Stomach (tissue), 9 donors: ENCODE results near the gene PSMD3. TPM values are rescaled to one million over a fixed set of nuclear protein-coding genes. Genes with fewer than 3 reads are reported as not detected.

Source experiments
- DNase-seq, 2 donors: peaks; one replicate each; pipeline versions ENCODE4 v3.0.0 to v3.0.0-alpha.2; 2013 to 2019
- H3K27ac ChIP-seq, 5 donors: fragments of 200-600 bp in 4 of 5; sonication (generic) in 4 of 5; one replicate each; pipeline ENCODE4 v1.5.1; 2013 to 2019; ENCODE audit warnings: mild to moderate bottlenecking in 1 of 5, moderate library complexity in 1 of 5
- H3K27me3 ChIP-seq, 3 donors: fragments of 200-600 bp; sonication (generic); one replicate each; pipeline ENCODE4 v1.5.1; 2017 to 2019; ENCODE audit warnings: mixed run types in 1 of 3
- H3K36me3 ChIP-seq, 4 donors: fragments of 200-600 bp; sonication (generic); 1 replicate in 3 of 4; 2 replicates in 1 of 4; pipeline ENCODE4 v1.5.1; 2016 to 2019
- H3K4me1 ChIP-seq, 4 donors: fragments of 200-600 bp; sonication (generic); one replicate each; pipeline ENCODE4 v1.5.1; 2016 to 2019
- H3K4me3 ChIP-seq, 4 donors: fragments of 200-600 bp; sonication (generic) in 3 of 4; one replicate each; pipeline ENCODE4 v1.5.1; 2016 to 2019; ENCODE audit warnings: mild to moderate bottlenecking in 1 of 4
- H3K9me3 ChIP-seq, 4 donors: fragments of 200-600 bp; sonication (generic); one replicate each; pipeline ENCODE4 v1.5.1; 2016 to 2019
- CTCF ChIP-seq, 7 experiments: fragments of 450-650 bp in 4 of 7; fragments of 200-600 bp in 3 of 7; sonication (generic) in 3 of 7; IDR thresholded peaks; one replicate each; pipeline ENCODE4 v1.5.1; 2016 to 2019; ENCODE audit warnings: antibody characterized with exemption in 7 of 7, control low read depth in 2 of 7, mild to moderate bottlenecking in 1 of 7
- EP300 ChIP-seq: sonication (generic); formaldehyde crosslinking; IDR thresholded peaks from one replicate; pipeline ENCODE4 v1.6.1; 2017; ENCODE audit warnings: antibody characterized with exemption
- POLR2A ChIP-seq, 4 donors: fragments of 450-650 bp; IDR thresholded peaks; one replicate each; pipeline ENCODE4 v1.6.1; 2016; ENCODE audit warnings: antibody characterized with exemption in 4 of 4, control low read depth in 2 of 4, mild to moderate bottlenecking in 1 of 4, moderate library complexity in 1 of 4
- POLR2AphosphoS5 ChIP-seq, 3 donors: sonication (generic); formaldehyde crosslinking; IDR thresholded peaks; one replicate each; pipeline ENCODE4 v1.6.1; 2016; ENCODE audit warnings: antibody characterized with exemption in 3 of 3
- WGBS, 5 donors: extraction: QIAGEN DNeasy Blood & Tissue Kit in 3 of 5; methylation state at CpG; one replicate each; pipeline versions ENCODE4 v1.1.5 to v1.1.7; 2013 to 2018; 5-methylcytosine and 5-hydroxymethylcytosine counted together
- intact Hi-C: fragments of 100-400 bp; cut with DNase I; formaldehyde crosslinking; loops from one replicate; pipeline ENCODE4 v1.15.1; 2023; ENCODE audit warnings: low total_unique reads
- polyA plus RNA-seq, 3 donors: library from polyadenylated mRNA; stranded (reverse); fragments of 200-250 nt; gene quantifications; one replicate each; pipeline ENCODE4 v1.2.3, GENCODE V29; 2013
- total RNA-seq, 5 donors: library from RNA; depleted of rRNA; stranded (reverse); fragments of >200 nt; gene quantifications; one replicate each; pipeline versions ENCODE4 v1.1.0 to v1.2.3, GENCODE V29; 2014 to 2016
- donor health status: healthy with polysubstance abuse.
- donor health status: Bipolar disorder and iron deficiency.
- donor health status: healthy.

The PSMD3 gene
- total and polyA plus RNA-seq, 8 donors = 13.4 to 140 (median 47.3) TPM

- Histone ChIP-seq H3K27me3 (no peaks in the 10 kb centered on the region), H3K36me3 (no peaks in the 10 kb centered on the region), H3K27ac (no peak overlapping the region), H3K4me3 (no peak overlapping the region), H3K9me3 (no peaks in the 10 kb centered on the region), H3K4me1 (peaks cover 0 to 27% (median 16%) of the 10 kb centered on the region in 4 donors)
- no peak for DNase-seq
- intact Hi-C loops = no loop called here
- 60 to 84% (median 69%) methylated on average over 4 of the region's 4 CpGs for WGBS, 5 donors
- no peak for TF ChIP-seq POLR2AphosphoS5 (IDR thresholded peaks at IDR 0.05)
- TF ChIP-seq POLR2A (IDR thresholded peaks at IDR 0.05) = no peak
Observed at GRCh38 chr17:39955726-39956225, 24.8 kb upstream of the PSMD3 start.

- no peak overlapping the region for H3K27ac ChIP-seq
- TF ChIP-seq POLR2A (IDR thresholded peaks at IDR 0.05) (no peak), POLR2AphosphoS5 (IDR thresholded peaks at IDR 0.05) (no peak), CTCF (IDR thresholded peaks at IDR 0.05) (no peak), EP300 (no peak)
- H3K36me3 ChIP-seq = no peaks in the 10 kb centered on the region
- no peak overlapping the region for H3K4me3 ChIP-seq
- H3K4me1 ChIP-seq = peaks cover 0 to 13% (median 6%) of the 10 kb centered on the region in 4 donors
- H3K27me3 ChIP-seq = peaks cover 0 to 18% (median 0%) of the 10 kb centered on the region in 3 donors
- no peaks in the 10 kb centered on the region for H3K9me3 ChIP-seq
- intact Hi-C loops = no loop called here
- 23 to 44% (median 40%) methylated on average over 8 of the region's 8 CpGs for WGBS, 5 donors
- no peak for DNase-seq
Observed at GRCh38 chr17:39960524-39961041, 20.0 kb upstream of the PSMD3 start.

- WGBS, 5 donors = 46 to 57% (median 50%) methylated on average over 6 of the region's 6 CpGs
- intact Hi-C loops = no loop called here
- Histone ChIP-seq H3K27me3 (peaks cover 0 to 18% (median 0%) of the 10 kb centered on the region in 3 donors), H3K27ac (no peak within 1 kb of the TSS), H3K4me3 (no peak within 1 kb of the TSS), H3K36me3 (no peaks in the 10 kb centered on the region), H3K4me1 (peaks cover 0 to 17% (median 7%) of the 10 kb centered on the region in 4 donors), H3K9me3 (no peaks in the 10 kb centered on the region)
- no peak for DNase-seq
- TF ChIP-seq CTCF (IDR thresholded peaks at IDR 0.05) = no peak
- no peak for TF ChIP-seq POLR2AphosphoS5 (IDR thresholded peaks at IDR 0.05)
- no peak for TF ChIP-seq POLR2A (IDR thresholded peaks at IDR 0.05)
- no peak for TF ChIP-seq EP300
Observed at GRCh38 chr17:39962642-39963220, 17.9 kb upstream of the PSMD3 start, which contains the start of gene GSDMA. Gene GSDMA, plus strand, starts transcription at chr17:39963004. Its CDS starts 2,684 bp downstream, at chr17:39965688.

- peaks cover 0 to 19% (median 7%) of the 10 kb centered on the region in 4 donors for H3K4me1 ChIP-seq
- no peaks in the 10 kb centered on the region for H3K36me3 ChIP-seq
- no peak for DNase-seq
- no peak overlapping the region for H3K27ac ChIP-seq
- TF ChIP-seq POLR2AphosphoS5 (IDR thresholded peaks at IDR 0.05) = no peak
- TF ChIP-seq EP300 = no peak
- no peak for TF ChIP-seq CTCF (IDR thresholded peaks at IDR 0.05)
- TF ChIP-seq POLR2A (IDR thresholded peaks at IDR 0.05) = no peak
- H3K27me3 ChIP-seq = peaks cover 0 to 18% (median 0%) of the 10 kb centered on the region in 3 donors
- intact Hi-C loops = no loop called here
- 64 to 77% (median 72%) methylated on average over 6 of the region's 6 CpGs for WGBS, 5 donors
- no peak overlapping the region for H3K4me3 ChIP-seq
- H3K9me3 ChIP-seq = no peaks in the 10 kb centered on the region
Observed at GRCh38 chr17:39963829-39964228, 16.8 kb upstream of the PSMD3 start.
